ENCODE results near the gene F7.

DNA sequence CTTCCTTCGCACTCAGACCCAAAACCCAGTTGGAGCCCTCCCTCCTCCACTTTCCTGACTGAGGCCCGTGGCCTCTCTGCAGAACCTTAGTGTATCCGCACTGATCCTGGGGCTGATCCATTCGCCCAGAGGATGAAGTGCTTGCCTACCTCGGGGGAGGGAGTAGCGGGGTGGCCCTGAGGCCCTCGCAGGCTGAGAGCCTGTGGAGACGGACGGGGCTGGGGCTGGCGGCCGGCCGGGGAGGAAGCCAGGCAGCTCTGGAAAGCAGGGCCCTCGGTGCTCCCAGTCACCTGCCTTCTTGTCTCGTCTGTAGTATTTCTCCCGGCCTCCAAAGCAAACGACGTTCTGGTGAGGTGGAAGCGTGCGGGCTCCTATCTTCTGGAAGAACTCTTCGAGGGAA lies 54.1 kb downstream of the F7 start:
- TF ChIP-seq CTCF (IDR thresholded peaks at IDR 0.05) = no peak
- TF ChIP-seq POLR2A (IDR thresholded peaks at IDR 0.05) = no peak

All from body of pancreas (tissue), 4 donors.